ENCODE results near the gene GRID2.

GRCh38 chr4:92305148-92305877, 1.5 kb downstream of the GRID2 start:
- TF ChIP-seq CTCF (conservative IDR thresholded peaks at IDR 0.05 in 1 of 2, IDR thresholded peaks at IDR 0.05 in 1 of 2; ENCODE audit: low read depth in 1 of 2, low read length in 2 of 2) (no peak), EZH2 (IDR thresholded peaks at IDR 0.05; ENCODE audit: low read length, missing control alignments) (no peak)

Measured in fibroblast of lung (primary cell).